Pancreas (tissue), 10 donors: ENCODE measurements around the gene HELZ. TPM values are rescaled to one million over a fixed set of nuclear protein-coding genes. Genes with fewer than 3 reads are reported as not detected.

ENCODE experiments used
- ATAC-seq, 4 donors: fragments of 200-7000 bp; cut with Tn5 transposase; one replicate each; pipeline versions ENCODE4 v1.8.0 to v1.9.1; 2020; ENCODE audit warnings: mild to moderate bottlenecking in 4 of 4, moderate library complexity in 4 of 4
- DNase-seq, 6 donors: peaks; one replicate each; pipeline ENCODE4 v3.0.0-alpha.2; 2020
- FAIRE-seq: peaks from 2 replicates; lab custom pipeline; 2012; peaks lifted over from hg19 to GRCh38; lab: Jason Lieb, UNC
- H3K27ac ChIP-seq, 4 donors: fragments of 200-600 bp; sonication (generic); 1 replicate in 3 of 4; 2 replicates in 1 of 4; pipeline versions ENCODE4 v1.5.0 to v1.8.0; 2020
- H3K27me3 ChIP-seq, 4 donors: fragments of 200-600 bp; one replicate each; pipeline ENCODE4 v1.8.0; 2021
- H3K36me3 ChIP-seq, 3 donors: fragments of 200-600 bp; sonication (generic) in 1 of 3; one replicate each; pipeline versions ENCODE4 v1.5.0 to v1.8.0; 2020 to 2021
- H3K4me1 ChIP-seq, 3 donors: fragments of 200-600 bp; one replicate each; pipeline ENCODE4 v1.8.0; 2021
- H3K4me3 ChIP-seq, 4 donors: fragments of 200-600 bp; sonication (generic) in 2 of 4; one replicate each; pipeline versions ENCODE4 v1.5.0 to v1.8.0; 2020 to 2021
- H3K9me3 ChIP-seq, 4 donors: fragments of 200-600 bp; one replicate each; pipeline ENCODE4 v1.8.0; 2021
- CTCF ChIP-seq, 4 donors: fragments of 200-600 bp; sonication (generic) in 3 of 4; IDR thresholded peaks; one replicate each; pipeline versions ENCODE4 v1.5.0 to v1.8.0; 2021; ENCODE audit warnings: antibody characterized with exemption in 4 of 4
- WGBS, 2 donors: extraction: QIAGEN DNeasy Blood & Tissue Kit; methylation state at CpG; one replicate each; pipeline ENCODE4 v1.1.7; 2013; 5-methylcytosine and 5-hydroxymethylcytosine counted together
- intact Hi-C, 3 donors: fragments of 100-400 bp; cut with DNase I; formaldehyde crosslinking; loops; one replicate each; pipeline versions ENCODE4 v1.11.1 to v1.14.2; 2022
- polyA plus RNA-seq, 2 donors: library from polyadenylated mRNA; stranded (reverse); fragments of 200-250 nt; gene quantifications; one replicate each; pipeline ENCODE4 v1.2.3, GENCODE V29; 2013
- total RNA-seq, 6 donors: library from RNA; stranded (reverse); fragmentation: NEBNext Ultra II Directional in 4 of 6; extraction: Animal tissue kit (Norgen Biotek cat#: 25700) in 4 of 6; gene quantifications; one replicate each; pipeline versions ENCODE4 v1.2.1 to v1.2.4, GENCODE V29; 2021 to 2023
- donor health status: healthy with polysubstance abuse.
- donor health status: DM: no; HTN: no; CAD: no; lungs with moderate emphysema.
- donor health status: DM: no; HTN: no; CAD: no.
- donor health status: control.
- donor health status: control.
- donor health status: Bipolar disorder and iron deficiency.
- donor health status: DM: yes; HTN: yes; CAD: no.
- donor health status: DM: no; HTN: no; CAD: no.
- donor health status: DM: no; HTN: no; CAD: no.
- donor health status: DM: yes; HTN: yes; CAD: no.

HELZ gene
- total and polyA plus RNA-seq, 8 donors, result 4.1 to 36.6 (median 23.9) TPM

GRCh38 chr17:67247416-67247900, 2.5 kb upstream of the HELZ start:
- no peaks in the 10 kb centered on the region for H3K9me3 ChIP-seq
- ATAC-seq (no peak), DNase-seq (no peak), FAIRE-seq (no peak)
- 95 to 98% methylated on average over 12 of the region's 12 CpGs for WGBS, 2 donors
- peaks cover 3 to 16% (median 15%) of the 10 kb centered on the region in 3 donors for H3K4me1 ChIP-seq
- intact Hi-C loops, result no loop called here
- no peaks in the 10 kb centered on the region for H3K27me3 ChIP-seq
- TF ChIP-seq CTCF (IDR thresholded peaks at IDR 0.05), result no peak
- no peak overlapping the region for H3K4me3 ChIP-seq
- H3K36me3 ChIP-seq, result no peaks in the 10 kb centered on the region
- no peak overlapping the region for H3K27ac ChIP-seq

GRCh38 chr17:67246653-67247415, 1.8 kb upstream of the HELZ start:
- intact Hi-C loops, result no loop called here
- no peak for FAIRE-seq
- TF ChIP-seq CTCF (IDR thresholded peaks at IDR 0.05), result no peak
- H3K4me1 ChIP-seq, result peaks cover 3 to 21% (median 20%) of the 10 kb centered on the region in 3 donors
- peak overlapping the region; percentile 55 to 100 (median 98) for H3K4me3 ChIP-seq
- DNase-seq, result peak in 5 of 6 donors; percentile 25 to 63 (median 51)
- ATAC-seq, result peak; percentile 23 to 57 (median 30)
- WGBS, 2 donors, result 47 to 50% methylated on average over 17 of the region's 17 CpGs
- H3K27ac ChIP-seq, result peak overlapping the region in 2 of 4 donors; percentile 68 to 91
- no peaks in the 10 kb centered on the region for H3K36me3 ChIP-seq
- H3K9me3 ChIP-seq, result no peaks in the 10 kb centered on the region
- no peaks in the 10 kb centered on the region for H3K27me3 ChIP-seq

GRCh38 chr17:67246403-67246652, 1.3 kb upstream of the HELZ start:
- no peak for ATAC-seq

GRCh38 chr17:67245694-67246402, 852 bp upstream of the HELZ start:
- peak overlapping the region; percentile 68 to 91 (median 84) for H3K27ac ChIP-seq
- H3K27me3 ChIP-seq, result no peaks in the 10 kb centered on the region
- FAIRE-seq (no peak), DNase-seq (peak; percentile 36 to 76 (median 50)), ATAC-seq (peak; percentile 53 to 64 (median 59))
- intact Hi-C loops, result no loop called here
- H3K4me3 ChIP-seq, result peak overlapping the region; percentile 55 to 100 (median 98)
- H3K36me3 ChIP-seq, result no peaks in the 10 kb centered on the region
- peaks cover 4 to 29% (median 24%) of the 10 kb centered on the region in 3 donors for H3K4me1 ChIP-seq
- H3K9me3 ChIP-seq, result no peaks in the 10 kb centered on the region
- TF ChIP-seq CTCF (IDR thresholded peaks at IDR 0.05), result no peak
- WGBS, 2 donors, result 3 to 5% methylated on average over 44 to 75 of the region's 75 CpGs

More at GRCh38 chr17:67246403-67246652, 1.3 kb upstream of the HELZ start:
- WGBS, 2 donors, result 53 to 54% methylated on average over 8 of the region's 8 CpGs
- H3K36me3 ChIP-seq, result no peaks in the 10 kb centered on the region
- H3K27ac ChIP-seq, result peak overlapping the region in 2 of 4 donors; percentile 68 to 91
- peak overlapping the region; percentile 55 to 100 (median 98) for H3K4me3 ChIP-seq
- DNase-seq, result no peak
- no peaks in the 10 kb centered on the region for H3K9me3 ChIP-seq
- no peak for FAIRE-seq
- intact Hi-C loops, result no loop called here
- peaks cover 3 to 24% (median 22%) of the 10 kb centered on the region in 3 donors for H3K4me1 ChIP-seq
- no peaks in the 10 kb centered on the region for H3K27me3 ChIP-seq
- no peak for TF ChIP-seq CTCF (IDR thresholded peaks at IDR 0.05)
